Measurements from ENCODE around the gene OR2F1.

Gene OR2F1

GRCh38 chr7:143958781-143959180 is 4.1 kb downstream of the OR2F1 start:
- no peak for DNase-seq

GRCh38 chr7:143960813-143961610 is 6.4 kb downstream of the OR2F1 start:
- no peak for DNase-seq

GRCh38 chr7:143965280-143965679 is 10.6 kb downstream of the OR2F1 start:
- no peak for DNase-seq

- DNase-seq: no peak
These were observed 12.8 kb downstream of the OR2F1 start for GRCh38 chr7:143967398-143967797.

GRCh38 chr7:143973870-143974416 is 19.3 kb downstream of the OR2F1 start:
- no peak for DNase-seq

- DNase-seq: no peak
These were observed 19.8 kb downstream of the OR2F1 start for GRCh38 chr7:143974459-143974858.

- DNase-seq: no peak
These were observed 21.0 kb downstream of the OR2F1 start for GRCh38 chr7:143975617-143976016.

GRCh38 chr7:143978585-143978984 is 23.9 kb downstream of the OR2F1 start:
- no peak for DNase-seq

- no peak for DNase-seq
These were observed 24.7 kb downstream of the OR2F1 start for GRCh38 chr7:143979359-143979758.

- no peak for DNase-seq
These were observed 25.4 kb downstream of the OR2F1 start for GRCh38 chr7:143979998-143980397.

- DNase-seq: no peak
These were observed 26.3 kb downstream of the OR2F1 start for GRCh38 chr7:143980746-143981510.

GRCh38 chr7:143983960-143984359 is 29.3 kb downstream of the OR2F1 start:
- no peak for DNase-seq

GRCh38 chr7:143987513-143987912 is 32.9 kb downstream of the OR2F1 start:
- no peak for DNase-seq

GRCh38 chr7:143988976-143989745 is 34.5 kb downstream of the OR2F1 start:
- no peak for DNase-seq

- DNase-seq: no peak
These were observed 38.0 kb downstream of the OR2F1 start for GRCh38 chr7:143992670-143993069.

GRCh38 chr7:143993924-143994323 is 39.3 kb downstream of the OR2F1 start:
- no peak for DNase-seq

GRCh38 chr7:144000020-144000419 is 45.4 kb downstream of the OR2F1 start, which contains the start of gene OR6B1:
Gene OR6B1, plus strand, starts transcription at chr7:144000320. Its CDS starts 3,677 bp downstream, at chr7:144003997.
- no peak for DNase-seq

- no peak for DNase-seq
These were observed 46.9 kb downstream of the OR2F1 start for GRCh38 chr7:144001543-144001942.

GRCh38 chr7:144004703-144005102 is 50.1 kb downstream of the OR2F1 start:
- no peak for DNase-seq

GRCh38 chr7:144006029-144006691 is 51.5 kb downstream of the OR2F1 start:
- no peak for DNase-seq

- no peak for DNase-seq
These were observed 52.0 kb downstream of the OR2F1 start for GRCh38 chr7:144006692-144007042.

- no peak for DNase-seq
These were observed 54.7 kb downstream of the OR2F1 start for GRCh38 chr7:144009361-144009760.

Measured in effector CD8-positive, alpha-beta T cell (primary cell).